ENCODE data around the gene RARG.

RARG gene

DNA sequence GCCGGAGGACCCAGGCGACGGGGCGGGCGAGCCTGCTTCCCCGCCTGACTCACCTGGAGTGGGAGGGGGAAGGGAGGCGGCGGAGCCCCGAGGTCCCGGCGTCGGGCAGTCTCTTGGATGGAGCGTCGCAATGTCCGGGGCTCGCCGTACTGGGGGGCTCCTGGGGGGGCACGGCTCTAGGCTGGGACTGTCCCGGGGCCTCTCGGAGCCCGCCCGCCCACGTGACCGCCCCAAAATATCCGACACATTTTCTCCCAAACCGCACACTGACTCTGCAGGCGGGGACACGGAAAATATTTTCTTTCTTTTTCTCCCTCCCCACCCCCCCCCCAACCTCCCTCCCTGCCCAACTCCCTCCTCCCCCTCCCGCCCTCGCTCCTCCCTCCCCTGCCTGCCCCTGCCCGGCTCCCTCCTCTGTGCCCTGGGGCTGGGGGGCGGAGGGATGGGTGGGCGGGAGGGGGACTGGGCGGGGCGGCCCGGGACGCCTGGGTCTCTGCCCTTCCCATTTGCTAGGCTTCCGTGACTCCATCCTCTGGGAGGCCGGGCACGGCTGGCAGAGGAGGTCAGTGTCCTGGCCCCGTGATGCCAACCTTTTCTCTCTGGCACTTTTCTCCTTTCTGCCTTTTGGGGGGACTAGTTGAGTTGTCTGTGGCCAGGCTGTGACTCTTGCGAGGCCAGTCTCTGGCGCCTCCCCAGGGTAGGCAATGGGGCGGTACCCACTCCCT is at the start of gene RARG:
TSS of gene RARG (minus strand) at position 289 of the 725 bp plus-strand sequence. CDS start 4,664 bp downstream, outside the sequence.
- no peak for DNase-seq (ENCODE audit: low spot score)

DNA sequence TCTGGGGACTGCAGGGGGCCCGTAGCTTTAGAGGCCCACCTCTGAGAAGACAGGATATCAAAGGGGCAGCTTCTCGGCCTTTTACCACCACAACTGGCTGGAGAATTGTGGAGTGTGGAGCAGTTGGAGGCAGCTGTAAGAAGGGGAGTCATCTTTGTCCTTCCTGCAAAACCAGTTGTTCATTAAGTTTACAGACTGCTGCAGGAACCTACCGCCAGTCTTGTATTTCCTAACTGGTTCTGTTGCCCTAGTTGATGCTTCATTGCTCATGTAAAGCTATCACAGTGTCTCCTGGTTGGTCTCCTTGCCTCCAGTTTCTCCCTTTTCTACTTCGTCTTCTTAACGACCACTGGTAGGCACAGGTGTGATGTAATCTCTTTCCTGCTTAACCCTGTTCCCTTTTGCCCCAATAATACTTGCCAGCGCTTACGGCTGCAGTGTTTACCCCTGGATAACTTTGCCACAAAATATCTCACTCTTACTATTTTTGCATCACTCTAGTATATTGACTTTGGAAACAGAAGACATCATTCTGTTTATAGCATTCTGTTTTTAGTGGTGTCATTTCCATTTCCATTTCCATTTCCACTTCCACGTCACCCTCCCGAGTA is 48.0 kb upstream of the RARG start:
- no peak for DNase-seq (ENCODE audit: low spot score)

- DNase-seq (ENCODE audit: low spot score), result no peak
Observed at GRCh38 chr12:53279283-53279869, 47.4 kb upstream of the RARG start.

GRCh38 chr12:53277981-53278380 is 46.0 kb upstream of the RARG start:
- no peak for DNase-seq (ENCODE audit: low spot score)

DNA sequence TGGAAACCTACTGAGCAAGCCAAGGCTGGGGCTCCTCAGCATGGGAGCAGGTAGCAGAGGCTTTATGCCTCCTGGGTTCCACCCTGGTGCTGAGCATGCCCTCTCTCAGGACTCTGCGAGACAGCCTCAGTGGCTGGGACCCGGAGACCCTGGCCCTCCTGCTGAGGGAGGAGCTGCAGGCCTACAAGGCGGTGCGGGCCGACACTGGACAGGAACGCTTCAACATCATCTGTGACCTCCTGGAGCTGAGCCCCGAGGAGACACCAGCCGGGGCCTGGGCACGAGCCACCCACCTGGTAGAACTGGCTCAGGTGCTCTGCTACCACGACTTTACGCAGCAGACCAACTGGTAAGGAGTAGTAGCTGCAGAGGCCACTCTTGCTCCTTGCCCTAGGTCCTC is 44.5 kb upstream of the RARG start:
- DNase-seq (ENCODE audit: low spot score), result no peak

- DNase-seq (ENCODE audit: low spot score), result no peak
Observed at GRCh38 chr12:53274445-53274844, 42.4 kb upstream of the RARG start.

DNA sequence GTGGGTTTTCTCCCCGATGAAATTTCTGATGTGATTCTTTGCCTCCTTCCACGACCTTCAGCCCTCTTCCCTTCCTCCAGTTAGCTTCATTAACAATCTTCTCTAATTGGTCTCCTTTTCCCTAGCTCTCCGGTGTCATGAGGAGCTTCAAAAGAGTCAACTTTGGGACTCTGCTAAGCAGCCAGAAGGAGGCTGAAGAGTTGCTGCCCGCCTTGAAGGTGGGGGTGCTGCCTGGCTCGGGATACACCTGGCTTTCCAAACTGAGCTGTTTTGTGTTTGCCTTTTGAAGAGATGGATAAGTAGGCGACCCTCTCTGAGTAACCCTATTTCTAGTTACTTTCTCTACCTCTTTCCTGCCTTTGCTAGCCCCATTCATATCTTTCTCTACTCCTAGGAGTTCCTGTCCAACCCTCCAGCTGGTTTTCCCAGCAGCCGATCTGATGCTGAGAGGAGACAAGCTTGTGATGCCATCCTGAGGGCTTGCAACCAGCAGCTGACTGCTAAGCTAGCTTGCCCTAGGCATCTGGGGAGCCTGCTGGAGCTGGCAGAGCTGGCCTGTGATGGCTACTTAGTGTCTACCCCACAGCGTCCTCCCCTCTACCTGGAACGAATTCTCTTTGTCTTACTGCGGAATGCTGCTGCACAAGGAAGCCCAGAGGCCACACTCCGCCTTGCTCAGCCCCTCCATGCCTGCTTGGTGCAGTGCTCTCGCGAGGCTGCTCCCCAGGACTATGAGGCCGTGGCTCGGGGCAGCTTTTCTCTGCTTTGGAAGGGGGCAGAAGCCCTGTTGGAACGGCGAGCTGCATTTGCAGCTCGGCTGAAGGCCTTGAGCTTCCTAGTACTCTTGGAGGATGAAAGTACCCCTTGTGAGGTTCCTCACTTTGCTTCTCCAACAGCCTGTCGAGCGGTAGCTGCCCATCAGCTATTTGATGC is 36.9 kb upstream of the RARG start:
- no peak for DNase-seq (ENCODE audit: low spot score)

DNA sequence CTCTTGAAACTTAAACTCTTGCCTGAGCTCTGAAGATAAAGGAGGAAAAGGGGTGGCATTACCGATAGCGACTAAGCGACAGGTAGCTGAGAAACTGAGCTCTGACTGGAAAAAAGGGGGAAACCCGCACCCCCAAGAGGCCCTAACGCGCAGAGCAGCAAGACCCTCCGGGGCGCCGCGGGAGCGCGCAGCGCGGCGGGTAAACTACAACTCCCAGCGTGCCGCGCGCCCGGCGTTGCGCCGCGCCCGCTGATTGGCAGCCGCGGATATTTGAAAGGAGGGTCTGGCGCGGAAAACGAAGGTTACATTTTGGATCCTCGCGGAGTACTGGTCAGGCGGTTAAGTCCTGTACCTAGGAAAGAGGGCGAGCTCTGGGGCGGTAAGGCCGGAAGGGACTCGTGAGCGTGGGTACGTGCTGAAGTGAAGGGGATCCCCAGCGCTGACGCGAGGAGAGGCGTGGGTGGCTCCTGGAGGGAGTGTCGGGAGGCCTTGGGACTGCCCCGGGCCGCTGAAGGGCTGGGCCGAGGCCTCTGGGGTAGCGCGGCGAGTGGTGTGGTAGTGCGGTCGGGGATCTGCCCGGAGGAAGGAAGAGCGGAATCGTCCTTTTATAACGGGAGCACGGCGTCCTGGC is 36.1 kb upstream of the RARG start, which contains the start of gene ESPL1:
TSS of gene ESPL1 (plus strand) at position 301 of the 631 bp plus-strand sequence. CDS start 468 bp downstream, outside the sequence.
- DNase-seq (ENCODE audit: low spot score), result peak; percentile 75

DNA sequence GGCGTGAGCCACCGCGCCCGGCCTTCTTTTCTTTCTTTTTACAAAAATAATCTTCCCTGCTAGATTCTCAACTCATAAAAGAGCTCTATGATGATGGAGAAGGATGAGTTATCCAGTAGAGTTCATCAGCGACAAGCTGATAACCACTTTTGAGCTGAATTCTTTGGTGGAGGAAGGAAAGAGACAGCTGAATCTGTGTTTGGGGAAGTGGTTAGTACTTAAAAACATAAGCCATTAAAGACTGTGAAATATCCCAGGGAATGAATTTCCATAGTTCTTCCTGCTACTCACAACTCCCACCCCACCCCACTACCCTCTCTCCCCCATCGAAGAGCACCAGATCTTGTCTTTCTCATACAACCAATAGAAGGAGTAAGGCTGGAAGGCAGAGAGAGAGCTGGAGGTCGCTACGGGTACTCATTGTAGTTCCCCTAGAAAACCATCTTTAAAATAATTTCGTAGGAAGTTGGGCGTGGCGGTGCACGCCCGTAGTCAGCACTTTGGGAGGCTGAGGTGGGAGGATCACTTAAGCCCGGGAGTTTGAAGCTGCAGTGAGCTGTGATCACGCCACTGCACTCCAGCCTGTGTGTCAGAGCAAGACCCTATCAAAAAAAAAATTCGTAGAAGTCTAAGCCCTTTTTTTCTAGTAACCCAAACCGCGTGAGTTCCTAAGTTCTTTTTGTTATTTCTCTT is 35.4 kb upstream of the RARG start:
- no peak for DNase-seq (ENCODE audit: low spot score)

DNA sequence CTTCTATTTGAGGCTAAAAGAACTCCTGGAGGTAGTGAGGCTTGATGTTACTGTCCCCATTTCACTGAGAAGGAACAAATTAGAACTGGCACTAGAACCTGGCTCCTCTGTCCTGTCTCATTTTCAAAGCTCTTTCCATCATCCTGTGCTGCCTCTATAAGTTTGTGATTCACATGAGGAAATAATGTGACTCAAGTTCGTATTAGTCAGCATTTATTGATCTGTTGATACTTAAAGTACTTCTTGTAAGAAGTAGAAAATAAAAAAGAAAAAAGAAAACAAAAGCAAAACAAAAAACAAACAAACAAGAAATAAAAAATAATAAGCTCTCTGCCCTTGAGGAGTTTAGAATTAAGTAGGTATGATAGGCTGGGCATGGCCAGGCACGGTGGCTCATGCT is 33.8 kb upstream of the RARG start:
- DNase-seq (ENCODE audit: low spot score), result no peak

GRCh38 chr12:53259891-53260290 is 27.9 kb upstream of the RARG start:
- DNase-seq (ENCODE audit: low spot score), result no peak

GRCh38 chr12:53258541-53259539 is 26.8 kb upstream of the RARG start:
- DNase-seq (ENCODE audit: low spot score), result no peak

- DNase-seq (ENCODE audit: low spot score), result no peak
Observed at GRCh38 chr12:53255996-53256395, 24.0 kb upstream of the RARG start.

GRCh38 chr12:53254816-53255545 is 23.0 kb upstream of the RARG start:
- DNase-seq (ENCODE audit: low spot score), result no peak

DNA sequence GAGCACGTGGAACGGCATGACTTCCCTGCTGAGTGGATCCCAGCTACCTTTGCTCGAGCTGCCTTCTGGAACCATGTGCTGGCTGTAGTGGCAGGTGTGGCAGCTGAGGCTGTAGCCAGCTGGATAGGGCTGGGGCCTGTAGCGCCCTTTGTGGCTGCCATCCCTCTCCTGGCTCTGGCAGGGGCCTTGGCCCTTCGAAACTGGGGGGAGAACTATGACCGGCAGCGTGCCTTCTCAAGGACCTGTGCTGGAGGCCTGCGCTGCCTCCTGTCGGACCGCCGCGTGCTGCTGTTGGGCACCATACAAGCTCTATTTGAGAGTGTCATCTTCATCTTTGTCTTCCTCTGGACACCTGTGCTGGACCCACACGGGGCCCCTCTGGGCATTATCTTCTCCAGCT is 21.3 kb upstream of the RARG start:
- DNase-seq (ENCODE audit: low spot score), result no peak

GRCh38 chr12:53252349-53252916 is 20.4 kb upstream of the RARG start:
- no peak for DNase-seq (ENCODE audit: low spot score)

DNA sequence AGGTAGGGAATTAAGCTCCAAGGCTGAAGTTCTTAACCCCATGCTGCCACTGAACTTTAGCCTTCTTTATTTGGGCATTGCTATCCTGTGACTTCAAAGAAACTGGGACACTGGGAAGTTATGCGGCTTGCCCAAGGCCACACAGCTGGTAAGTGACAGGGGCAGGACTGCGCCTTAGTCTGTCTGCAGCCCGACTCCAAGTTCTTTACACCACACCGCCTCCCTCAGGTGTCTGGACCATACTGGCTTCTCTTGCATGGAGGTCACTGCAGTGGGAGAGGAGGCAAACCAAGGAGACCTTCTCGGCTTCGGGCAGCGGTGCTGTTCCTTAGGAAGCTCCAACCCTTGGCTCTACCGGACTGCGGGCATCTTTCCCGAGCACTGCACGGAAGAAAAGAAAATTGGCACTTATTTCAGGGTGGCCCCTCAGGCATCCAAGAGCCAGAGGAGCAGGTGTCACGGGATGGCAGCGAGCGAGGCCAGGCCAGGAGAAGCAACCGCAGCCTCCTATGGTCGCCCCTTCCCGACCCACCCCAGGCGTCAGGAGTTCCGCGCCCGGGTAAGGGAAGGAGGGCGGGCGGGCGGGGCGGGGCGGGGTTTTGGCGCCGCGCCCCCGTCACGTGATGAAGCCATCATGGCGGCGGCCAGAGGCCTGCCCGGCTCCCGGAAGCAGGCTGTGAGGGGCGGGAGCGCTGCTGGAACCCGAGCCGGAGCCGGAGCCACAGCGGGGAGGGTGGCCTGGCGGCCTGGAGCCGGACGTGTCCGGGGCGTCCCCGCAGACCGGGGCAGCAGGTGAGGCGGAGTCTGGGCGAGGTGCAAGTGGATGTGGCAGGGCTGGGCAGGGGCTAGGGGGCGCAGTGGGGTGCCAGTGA is 19.7 kb upstream of the RARG start:
- DNase-seq (ENCODE audit: low spot score), result peak; percentile 60

GRCh38 chr12:53245286-53245685 is 13.3 kb upstream of the RARG start:
- no peak for DNase-seq (ENCODE audit: low spot score)

Measured in kidney capillary endothelial cell (primary cell).